GM12878 (cell line): ENCODE results near the gene SP100. TPM values are rescaled to one million over a fixed set of nuclear protein-coding genes. Genes with fewer than 3 reads are reported as not detected.

Experiments
- ATAC-seq: fragments of 200-7000 bp; cut with Tn5 transposase; 3 replicates; pipeline ENCODE4 v1.9.1; 2020; ENCODE audit warnings: mild to moderate bottlenecking, moderate library complexity
- BruUV-seq: library from RNA; stranded (reverse); fragments of 400-500 nt; replicated peaks from 2 replicates; lab custom pipeline; 2021; lab: Mats Ljungman, UMichigan
- CTCF ChIA-PET: fragments of 300-600 bp; sonication (Branson Sonifier 250); formaldehyde crosslinking; extraction: SDS; loops from one replicate; lab custom pipeline; 2021; ENCODE audit warnings: inconsistent platforms; lab: Yijun Ruan, JAX
- POLR2A ChIA-PET: fragments of 350-600 bp; formaldehyde crosslinking; extraction: SDS; loops from one replicate; lab custom pipeline; 2021; ENCODE audit warnings: inconsistent platforms; lab: Charles Lee
- RAD21 ChIA-PET: fragments of 300-600 bp; sonication (Branson Sonifier 250); formaldehyde crosslinking; loops from one replicate; lab custom pipeline; 2023; ENCODE audit warnings: antibody characterized with exemption; ENCODE audit not compliant: unreplicated experiment; lab: Charles Lee
- SMC1A ChIA-PET: fragments of 300-600 bp; sonication (Branson Sonifier 250); formaldehyde crosslinking; loops from one replicate; lab custom pipeline; 2023; ENCODE audit not compliant: unreplicated experiment, uncharacterized antibody; lab: Charles Lee
- DNase-seq: peaks from one replicate; pipeline ENCODE4 v3.0.0-alpha.2; 2011; ENCODE audit warnings: low read depth, low spot score
- FAIRE-seq: peaks from 3 replicates; lab custom pipeline; 2011; peaks lifted over from hg19 to GRCh38; lab: Jason Lieb, UNC
- H2AFZ ChIP-seq: 2 replicates; pipeline ENCODE4 v1.6.0; 2011; ENCODE audit warnings: low read depth, low read length, control low read depth; ENCODE audit not compliant: control insufficient read depth
- H3K27ac ChIP-seq: 2 replicates; pipeline ENCODE4 v1.5.1; 2011; ENCODE audit warnings: control low read depth; ENCODE audit not compliant: control insufficient read depth, insufficient read depth
- H3K27me3 ChIP-seq, 2 experiments: replicated peaks in 1 of 2; 2 replicates each; pipeline versions ENCODE4 v1.6.0 to v1.6.1; 2011; ENCODE audit warnings: low read length in 1 of 2; ENCODE audit not compliant: control insufficient read depth in 2 of 2, insufficient read depth in 2 of 2
- H3K36me3 ChIP-seq, 2 experiments: 2 replicates each; pipeline ENCODE4 v1.5.1; 2011; ENCODE audit warnings: low read length in 1 of 2; ENCODE audit not compliant: control insufficient read depth in 2 of 2, insufficient read depth in 2 of 2
- H3K4me1 ChIP-seq: 2 replicates; pipeline ENCODE4 v1.6.1; 2011; ENCODE audit warnings: mild to moderate bottlenecking, low read length, moderate library complexity, mixed read lengths; ENCODE audit not compliant: control insufficient read depth, insufficient read depth
- H3K4me2 ChIP-seq: 2 replicates; pipeline ENCODE4 v1.6.0; 2011; ENCODE audit warnings: control low read depth; ENCODE audit not compliant: control insufficient read depth, insufficient read depth
- H3K4me3 ChIP-seq: fragments of 200-600 bp; sonication (generic); 2 replicates; pipeline ENCODE4 v1.5.1; 2016
- H3K79me2 ChIP-seq: 2 replicates; pipeline ENCODE4 v1.6.0; 2011; ENCODE audit warnings: low read length; ENCODE audit not compliant: control insufficient read depth, insufficient read depth
- H3K9ac ChIP-seq: 2 replicates; pipeline ENCODE4 v1.8.0; 2011; ENCODE audit warnings: low read length, control low read depth, mixed read lengths; ENCODE audit not compliant: control insufficient read depth, insufficient read depth
- H3K9me3 ChIP-seq: replicated peaks from 3 replicates; pipeline ENCODE4 v1.5.1; 2011; ENCODE audit warnings: mild to moderate bottlenecking, low read length; ENCODE audit not compliant: control insufficient read depth, insufficient read depth
- H4K20me1 ChIP-seq: 2 replicates; pipeline ENCODE4 v1.6.0; 2011; ENCODE audit not compliant: control insufficient read depth, insufficient read depth
- FOXK2 ChIP-seq: fragments of 450-650 bp; IDR thresholded peaks from 2 replicates; pipeline ENCODE4 v1.6.1; 2017; ENCODE audit warnings: mild to moderate bottlenecking, moderate library complexity
- WGBS: methylation state at CpG from one replicate; pipeline ENCODE4 v1.1.6; 2016; ENCODE audit warnings: low lambda C conversion rate; ENCODE audit not compliant: insufficient replicate concordance, insufficient coverage; ENCODE audit errors: missing lambda C conversion rate; 5-methylcytosine and 5-hydroxymethylcytosine counted together
- in situ Hi-C: fragments of 300-500 bp; cut with MboI; formaldehyde crosslinking; loops from 9 replicates; pipeline ENCODE4 v1.14.3; 2018; ENCODE audit warnings: mixed read lengths
- intact Hi-C: fragments of 100-400 bp; cut with micrococcal nuclease; formaldehyde crosslinking; loops from one replicate; pipeline ENCODE4 v1.14.2; 2022; ENCODE audit not compliant: unreplicated experiment
- polyA plus RNA-seq, 11 experiments: library from polyadenylated mRNA; depleted of rRNA in 4 of 11; unstranded in 6 of 11; stranded (reverse) in 5 of 11; fragments of >200 nt; fragmentation: Nextera tagmentation in 4 of 11; fragmentation: Illumina TruSeq in 1 of 11; extraction: Ambion mirVana in 4 of 11; extraction: Trizol in 1 of 11; gene quantifications; 1 replicate in 1 of 11; 2 replicates in 10 of 11; pipeline versions ENCODE4 v1.2.1 to v1.2.3, GENCODE V29; 2011 to 2016; ENCODE audit warnings: inconsistent platforms in 2 of 11, missing spikeins in 2 of 11, low read depth in 1 of 11
- total RNA-seq, 4 experiments: library from RNA; depleted of rRNA in 3 of 4; stranded (reverse); fragments of >200 nt in 3 of 4; fragmentation: Illumina TruSeq in 1 of 4; extraction: Trizol in 1 of 4; gene quantifications; 2 replicates each; pipeline versions ENCODE4 v1.2.1 to v1.2.3, GENCODE V29; 2013 to 2021
- TF ChIP-seq, protein P1 (sequence below): fragments of 450-650 bp; formaldehyde crosslinking; IDR thresholded peaks from 2 replicates; pipeline ENCODE4 v1.4.0; 2022; ENCODE audit warnings: mild to moderate bottlenecking, moderate library complexity
- TF ChIP-seq, protein P2 (sequence below): fragments of 150-350 bp; IDR thresholded peaks from 2 replicates; pipeline ENCODE4 v1.6.1; 2016; ENCODE audit warnings: low read depth, low read length
- TF ChIP-seq, protein P3 (sequence below): fragments of 450-650 bp; formaldehyde crosslinking; IDR thresholded peaks from 2 replicates; pipeline ENCODE4 v1.4.0; 2020; ENCODE audit warnings: mild to moderate bottlenecking, moderate library complexity
- TF ChIP-seq, protein P4 (sequence below): IDR thresholded peaks from 2 replicates; pipeline ENCODE4 v1.6.1; 2011; ENCODE audit warnings: mild to moderate bottlenecking, low read depth, low read length, moderate library complexity; ENCODE audit not compliant: insufficient replicate concordance

Gene SP100
- total and polyA plus RNA-seq, 10 of the 15 experiments (the other 5 are each of a cell fraction or from before 2014, with no cell fraction given), result 109 to 239 (median 180) TPM

DNA sequence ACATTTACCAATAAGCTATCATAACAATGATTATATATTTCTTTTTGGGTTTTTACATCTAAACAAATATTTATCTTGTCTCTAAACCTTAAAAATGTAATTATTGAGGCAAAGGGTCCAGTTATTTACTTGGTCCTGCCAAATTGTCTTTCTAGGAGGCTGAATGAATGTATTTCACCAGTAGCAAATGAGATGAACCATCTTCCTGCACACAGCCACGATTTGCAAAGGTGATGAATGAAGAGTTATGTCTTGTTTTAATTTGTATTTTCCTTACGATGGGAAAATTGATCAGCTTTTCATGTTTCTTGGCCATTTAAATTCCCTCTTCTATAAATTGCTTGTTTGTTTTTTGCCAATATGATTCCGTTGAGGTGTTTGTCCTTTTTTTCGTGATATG lies 1.4 kb downstream of the SP100 start:
- peak overlapping the region; percentile 53; the same call in 1 of the 2 replicates for H3K4me2 ChIP-seq
- H3K79me2 ChIP-seq, result peaks cover 73% of the 10 kb centered on the region
- H3K4me1 ChIP-seq, result peaks cover 34% of the 10 kb centered on the region
- WGBS, result under 1% methylated on average over 4 of the region's 4 CpGs
- no peaks in the 10 kb centered on the region for H4K20me1 ChIP-seq
- H3K9me3 ChIP-seq, result no peaks in the 10 kb centered on the region
- H3K4me3 ChIP-seq, result peak overlapping the region; percentile 94
- ChIA-PET SMC1A (interaction anchor here (0.7 to 5.8 kb wide), 21 partner anchors 13 to 380 kb away, joined by 3 to 45 read pairs (median 5); partner anchors contain the start of gene SP110), CTCF (interaction anchor here (0.6 to 3.5 kb wide), 8 partner anchors 13 to 214 kb away, joined by 3 to 13 read pairs (median 3); partner anchors contain the start of gene SP140L), RAD21 (interaction anchor here (0.6 to 3.1 kb wide), 21 partner anchors 9 to 381 kb away, joined by 3 to 22 read pairs (median 5); partner anchors contain the start of genes SP110 and SP140L), POLR2A (interaction anchor here (0.8 to 3.7 kb wide), 10 partner anchors 14 to 211 kb away, joined by 3 to 21 read pairs (median 4); partner anchors contain the start of genes SP110, SP140 and SP140L)
- FAIRE-seq (no peak), DNase-seq (no peak), ATAC-seq (no peak)
- TF ChIP-seq, protein P1, sequence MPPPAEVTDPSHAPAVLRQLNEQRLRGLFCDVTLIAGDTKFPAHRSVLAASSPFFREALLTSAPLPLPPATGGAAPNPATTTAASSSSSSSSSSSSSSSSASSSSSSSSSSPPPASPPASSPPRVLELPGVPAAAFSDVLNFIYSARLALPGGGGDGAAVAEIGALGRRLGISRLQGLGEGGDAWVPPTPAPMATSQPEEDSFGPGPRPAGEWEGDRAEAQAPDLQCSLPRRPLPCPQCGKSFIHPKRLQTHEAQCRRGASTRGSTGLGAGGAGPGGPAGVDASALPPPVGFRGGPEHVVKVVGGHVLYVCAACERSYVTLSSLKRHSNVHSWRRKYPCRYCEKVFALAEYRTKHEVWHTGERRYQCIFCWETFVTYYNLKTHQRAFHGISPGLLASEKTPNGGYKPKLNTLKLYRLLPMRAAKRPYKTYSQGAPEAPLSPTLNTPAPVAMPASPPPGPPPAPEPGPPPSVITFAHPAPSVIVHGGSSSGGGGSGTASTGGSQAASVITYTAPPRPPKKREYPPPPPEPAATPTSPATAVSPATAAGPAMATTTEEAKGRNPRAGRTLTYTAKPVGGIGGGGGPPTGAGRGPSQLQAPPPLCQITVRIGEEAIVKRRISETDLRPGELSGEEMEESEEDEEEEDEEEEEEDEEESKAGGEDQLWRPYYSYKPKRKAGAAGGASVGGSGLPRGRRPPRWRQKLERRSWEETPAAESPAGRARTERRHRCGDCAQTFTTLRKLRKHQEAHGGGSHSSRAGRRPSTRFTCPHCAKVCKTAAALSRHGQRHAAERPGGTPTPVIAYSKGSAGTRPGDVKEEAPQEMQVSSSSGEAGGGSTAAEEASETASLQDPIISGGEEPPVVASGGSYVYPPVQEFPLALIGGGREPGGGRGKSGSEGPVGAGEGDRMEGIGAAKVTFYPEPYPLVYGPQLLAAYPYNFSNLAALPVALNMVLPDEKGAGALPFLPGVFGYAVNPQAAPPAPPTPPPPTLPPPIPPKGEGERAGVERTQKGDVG, result no peak
- no peak for TF ChIP-seq FOXK2
- TF ChIP-seq, protein P2, sequence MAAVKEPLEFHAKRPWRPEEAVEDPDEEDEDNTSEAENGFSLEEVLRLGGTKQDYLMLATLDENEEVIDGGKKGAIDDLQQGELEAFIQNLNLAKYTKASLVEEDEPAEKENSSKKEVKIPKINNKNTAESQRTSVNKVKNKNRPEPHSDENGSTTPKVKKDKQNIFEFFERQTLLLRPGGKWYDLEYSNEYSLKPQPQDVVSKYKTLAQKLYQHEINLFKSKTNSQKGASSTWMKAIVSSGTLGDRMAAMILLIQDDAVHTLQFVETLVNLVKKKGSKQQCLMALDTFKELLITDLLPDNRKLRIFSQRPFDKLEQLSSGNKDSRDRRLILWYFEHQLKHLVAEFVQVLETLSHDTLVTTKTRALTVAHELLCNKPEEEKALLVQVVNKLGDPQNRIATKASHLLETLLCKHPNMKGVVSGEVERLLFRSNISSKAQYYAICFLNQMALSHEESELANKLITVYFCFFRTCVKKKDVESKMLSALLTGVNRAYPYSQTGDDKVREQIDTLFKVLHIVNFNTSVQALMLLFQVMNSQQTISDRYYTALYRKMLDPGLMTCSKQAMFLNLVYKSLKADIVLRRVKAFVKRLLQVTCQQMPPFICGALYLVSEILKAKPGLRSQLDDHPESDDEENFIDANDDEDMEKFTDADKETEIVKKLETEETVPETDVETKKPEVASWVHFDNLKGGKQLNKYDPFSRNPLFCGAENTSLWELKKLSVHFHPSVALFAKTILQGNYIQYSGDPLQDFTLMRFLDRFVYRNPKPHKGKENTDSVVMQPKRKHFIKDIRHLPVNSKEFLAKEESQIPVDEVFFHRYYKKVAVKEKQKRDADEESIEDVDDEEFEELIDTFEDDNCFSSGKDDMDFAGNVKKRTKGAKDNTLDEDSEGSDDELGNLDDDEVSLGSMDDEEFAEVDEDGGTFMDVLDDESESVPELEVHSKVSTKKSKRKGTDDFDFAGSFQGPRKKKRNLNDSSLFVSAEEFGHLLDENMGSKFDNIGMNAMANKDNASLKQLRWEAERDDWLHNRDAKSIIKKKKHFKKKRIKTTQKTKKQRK, result no peak
- TF ChIP-seq, protein P3, sequence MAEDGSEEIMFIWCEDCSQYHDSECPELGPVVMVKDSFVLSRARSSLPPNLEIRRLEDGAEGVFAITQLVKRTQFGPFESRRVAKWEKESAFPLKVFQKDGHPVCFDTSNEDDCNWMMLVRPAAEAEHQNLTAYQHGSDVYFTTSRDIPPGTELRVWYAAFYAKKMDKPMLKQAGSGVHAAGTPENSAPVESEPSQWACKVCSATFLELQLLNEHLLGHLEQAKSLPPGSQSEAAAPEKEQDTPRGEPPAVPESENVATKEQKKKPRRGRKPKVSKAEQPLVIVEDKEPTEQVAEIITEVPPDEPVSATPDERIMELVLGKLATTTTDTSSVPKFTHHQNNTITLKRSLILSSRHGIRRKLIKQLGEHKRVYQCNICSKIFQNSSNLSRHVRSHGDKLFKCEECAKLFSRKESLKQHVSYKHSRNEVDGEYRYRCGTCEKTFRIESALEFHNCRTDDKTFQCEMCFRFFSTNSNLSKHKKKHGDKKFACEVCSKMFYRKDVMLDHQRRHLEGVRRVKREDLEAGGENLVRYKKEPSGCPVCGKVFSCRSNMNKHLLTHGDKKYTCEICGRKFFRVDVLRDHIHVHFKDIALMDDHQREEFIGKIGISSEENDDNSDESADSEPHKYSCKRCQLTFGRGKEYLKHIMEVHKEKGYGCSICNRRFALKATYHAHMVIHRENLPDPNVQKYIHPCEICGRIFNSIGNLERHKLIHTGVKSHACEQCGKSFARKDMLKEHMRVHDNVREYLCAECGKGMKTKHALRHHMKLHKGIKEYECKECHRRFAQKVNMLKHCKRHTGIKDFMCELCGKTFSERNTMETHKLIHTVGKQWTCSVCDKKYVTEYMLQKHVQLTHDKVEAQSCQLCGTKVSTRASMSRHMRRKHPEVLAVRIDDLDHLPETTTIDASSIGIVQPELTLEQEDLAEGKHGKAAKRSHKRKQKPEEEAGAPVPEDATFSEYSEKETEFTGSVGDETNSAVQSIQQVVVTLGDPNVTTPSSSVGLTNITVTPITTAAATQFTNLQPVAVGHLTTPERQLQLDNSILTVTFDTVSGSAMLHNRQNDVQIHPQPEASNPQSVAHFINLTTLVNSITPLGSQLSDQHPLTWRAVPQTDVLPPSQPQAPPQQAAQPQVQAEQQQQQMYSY (CRISPR knock-in tag), result no peak
- TF ChIP-seq, protein P4, sequence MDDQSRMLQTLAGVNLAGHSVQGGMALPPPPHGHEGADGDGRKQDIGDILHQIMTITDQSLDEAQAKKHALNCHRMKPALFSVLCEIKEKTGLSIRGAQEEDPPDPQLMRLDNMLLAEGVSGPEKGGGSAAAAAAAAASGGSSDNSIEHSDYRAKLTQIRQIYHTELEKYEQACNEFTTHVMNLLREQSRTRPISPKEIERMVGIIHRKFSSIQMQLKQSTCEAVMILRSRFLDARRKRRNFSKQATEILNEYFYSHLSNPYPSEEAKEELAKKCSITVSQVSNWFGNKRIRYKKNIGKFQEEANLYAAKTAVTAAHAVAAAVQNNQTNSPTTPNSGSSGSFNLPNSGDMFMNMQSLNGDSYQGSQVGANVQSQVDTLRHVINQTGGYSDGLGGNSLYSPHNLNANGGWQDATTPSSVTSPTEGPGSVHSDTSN, result no peak
- BruUV-seq, result no TSS peak
- in situ Hi-C loops, result no loop called here
- H3K27me3 ChIP-seq, result no peaks in the 10 kb centered on the region
- H2AFZ ChIP-seq, result no peak overlapping the region
- peak overlapping the region; percentile 95 for H3K9ac ChIP-seq
- peak overlapping the region; percentile 95 for H3K27ac ChIP-seq
- H3K36me3 ChIP-seq, result no peaks in the 10 kb centered on the region; a peak in 1 of 4 replicates
- intact Hi-C loops, result loop anchor here (2.0 to 10.0 kb wide), 7 partner anchors 29 to 297 kb away; partner anchors contain the start of genes CAB39 and SP140L
